ENCODE measurements around the gene THBD. TPM values are rescaled to one million over a fixed set of nuclear protein-coding genes. Genes with fewer than 3 reads are reported as not detected.

THBD gene
- total RNA-seq, 1 experiment from 2014 or later: 3.1 TPM

- Histone ChIP-seq H3K27me3 (ENCODE audit: low read length) (no peaks in the 10 kb centered on the region), H3K4me3 (ENCODE audit: low read length) (no peak overlapping the region), H3K9me3 (ENCODE audit: low read length) (no peaks in the 10 kb centered on the region), H4K20me1 (ENCODE audit: low read length) (0 out of 2 replicates have a peak, but pooled peaks cover 4% of the 10 kb centered on the region), H3F3A (ENCODE audit: low read length, unreplicated experiment) (no peaks in the 10 kb centered on the region), H3K36me3 (ENCODE audit: low read depth, low read length) (no peaks in the 10 kb centered on the region), H3K4me2 (ENCODE audit: low read length) (peak overlapping the region; percentile 5; the same call in 1 of the 2 replicates), H3K9ac (ENCODE audit: low read length) (no peak overlapping the region), H3K27ac (ENCODE audit: low read length) (peak overlapping the region; percentile 59), H3K79me2 (ENCODE audit: low read length) (no peaks in the 10 kb centered on the region), H3K9me2 (replicated peaks; ENCODE audit: low read length) (no peaks in the 10 kb centered on the region), H3K4me1 (ENCODE audit: insufficient read depth, low read length) (peaks cover 14% of the 10 kb centered on the region), H2AFZ (ENCODE audit: low read length) (peak overlapping the region; percentile 27)
- no peak for TF ChIP-seq EZH2phosphoT487 (IDR thresholded peaks at IDR 0.05; ENCODE audit: borderline replicate concordance, low read length)
- no peak for TF ChIP-seq CTCF (conservative IDR thresholded peaks at IDR 0.05; ENCODE audit: low read depth, low read length)
- no peak for TF ChIP-seq EZH2 (IDR thresholded peaks at IDR 0.05; ENCODE audit: low read length, unreplicated experiment)
- BruUV-seq (replicated peaks): no TSS peak
- ATAC-seq: no peak
- CTCF ChIA-PET: no interaction called here
- POLR2A ChIA-PET (ENCODE audit: unreplicated experiment): no interaction called here
- intact Hi-C loops (cut with micrococcal nuclease): no loop called here
- DNase-seq: peak; percentile 81
Observed at GRCh38 chr20:22999756-23000155, 49.7 kb downstream of the THBD start.

GRCh38 chr20:22998476-22998875 is 51.0 kb downstream of the THBD start:
- Histone ChIP-seq H3F3A (ENCODE audit: low read length, unreplicated experiment) (no peaks in the 10 kb centered on the region), H3K4me3 (ENCODE audit: low read length) (no peak overlapping the region), H3K36me3 (ENCODE audit: low read depth, low read length) (no peaks in the 10 kb centered on the region), H3K27ac (ENCODE audit: low read length) (no peak overlapping the region), H3K9me3 (ENCODE audit: low read length) (0 out of 2 replicates have a peak, but pooled peaks cover 8% of the 10 kb centered on the region), H3K4me1 (ENCODE audit: insufficient read depth, low read length) (peaks cover 14% of the 10 kb centered on the region), H3K9me2 (replicated peaks; ENCODE audit: low read length) (no peaks in the 10 kb centered on the region), H3K4me2 (ENCODE audit: low read length) (no peak overlapping the region), H3K9ac (ENCODE audit: low read length) (no peak overlapping the region), H4K20me1 (ENCODE audit: low read length) (0 out of 2 replicates have a peak, but pooled peaks cover 4% of the 10 kb centered on the region), H3K79me2 (ENCODE audit: low read length) (no peaks in the 10 kb centered on the region), H2AFZ (ENCODE audit: low read length) (no peak overlapping the region), H3K27me3 (ENCODE audit: low read length) (no peaks in the 10 kb centered on the region)
- no peak for DNase-seq
- no TSS peak for BruUV-seq (replicated peaks)
- ChIA-PET POLR2A (ENCODE audit: unreplicated experiment) (no interaction called here), CTCF (no interaction called here)
- TF ChIP-seq EZH2phosphoT487 (IDR thresholded peaks at IDR 0.05; ENCODE audit: borderline replicate concordance, low read length) (no peak), EZH2 (IDR thresholded peaks at IDR 0.05; ENCODE audit: low read length, unreplicated experiment) (no peak), CTCF (conservative IDR thresholded peaks at IDR 0.05; ENCODE audit: low read depth, low read length) (no peak)
- ATAC-seq: no peak
- intact Hi-C loops (cut with micrococcal nuclease): no loop called here

- no peak for ATAC-seq
- Histone ChIP-seq H2AFZ (ENCODE audit: low read length) (no peak overlapping the region), H3K27me3 (ENCODE audit: low read length) (no peaks in the 10 kb centered on the region), H3K9ac (ENCODE audit: low read length) (no peak overlapping the region), H3F3A (ENCODE audit: low read length, unreplicated experiment) (no peaks in the 10 kb centered on the region), H3K27ac (ENCODE audit: low read length) (no peak overlapping the region), H3K4me3 (ENCODE audit: low read length) (no peak overlapping the region), H3K9me3 (ENCODE audit: low read length) (0 out of 2 replicates have a peak, but pooled peaks cover 8% of the 10 kb centered on the region), H3K79me2 (ENCODE audit: low read length) (no peaks in the 10 kb centered on the region), H3K4me2 (ENCODE audit: low read length) (no peak overlapping the region), H3K4me1 (ENCODE audit: insufficient read depth, low read length) (peaks cover 14% of the 10 kb centered on the region), H3K9me2 (replicated peaks; ENCODE audit: low read length) (no peaks in the 10 kb centered on the region), H3K36me3 (ENCODE audit: low read depth, low read length) (no peaks in the 10 kb centered on the region), H4K20me1 (ENCODE audit: low read length) (0 out of 2 replicates have a peak, but pooled peaks cover 4% of the 10 kb centered on the region)
- ChIA-PET POLR2A (ENCODE audit: unreplicated experiment) (no interaction called here), CTCF (no interaction called here)
- no peak for DNase-seq
- no peak for TF ChIP-seq CTCF (conservative IDR thresholded peaks at IDR 0.05; ENCODE audit: low read depth, low read length)
- no peak for TF ChIP-seq EZH2phosphoT487 (IDR thresholded peaks at IDR 0.05; ENCODE audit: borderline replicate concordance, low read length)
- no peak for TF ChIP-seq EZH2 (IDR thresholded peaks at IDR 0.05; ENCODE audit: low read length, unreplicated experiment)
- no TSS peak for BruUV-seq (replicated peaks)
- intact Hi-C loops (cut with micrococcal nuclease): no loop called here
Observed at GRCh38 chr20:22995923-22996322, 53.5 kb downstream of the THBD start.
